Stimulated activated CD8-positive, alpha-beta memory T cell treated with anti-CD3 and anti-CD28 coated beads, Interleukin-2, amount 100 ng/mL, for 1 hour (primary cell): ENCODE measurements around the gene ADGRA1.

ENCODE experiments used
- DNase-seq, 2 donors: peaks; one replicate each; pipeline ENCODE4 v3.0.0-alpha.2; 2020; ENCODE audit warnings: low read depth in 2 of 2

The ADGRA1 gene

DNA sequence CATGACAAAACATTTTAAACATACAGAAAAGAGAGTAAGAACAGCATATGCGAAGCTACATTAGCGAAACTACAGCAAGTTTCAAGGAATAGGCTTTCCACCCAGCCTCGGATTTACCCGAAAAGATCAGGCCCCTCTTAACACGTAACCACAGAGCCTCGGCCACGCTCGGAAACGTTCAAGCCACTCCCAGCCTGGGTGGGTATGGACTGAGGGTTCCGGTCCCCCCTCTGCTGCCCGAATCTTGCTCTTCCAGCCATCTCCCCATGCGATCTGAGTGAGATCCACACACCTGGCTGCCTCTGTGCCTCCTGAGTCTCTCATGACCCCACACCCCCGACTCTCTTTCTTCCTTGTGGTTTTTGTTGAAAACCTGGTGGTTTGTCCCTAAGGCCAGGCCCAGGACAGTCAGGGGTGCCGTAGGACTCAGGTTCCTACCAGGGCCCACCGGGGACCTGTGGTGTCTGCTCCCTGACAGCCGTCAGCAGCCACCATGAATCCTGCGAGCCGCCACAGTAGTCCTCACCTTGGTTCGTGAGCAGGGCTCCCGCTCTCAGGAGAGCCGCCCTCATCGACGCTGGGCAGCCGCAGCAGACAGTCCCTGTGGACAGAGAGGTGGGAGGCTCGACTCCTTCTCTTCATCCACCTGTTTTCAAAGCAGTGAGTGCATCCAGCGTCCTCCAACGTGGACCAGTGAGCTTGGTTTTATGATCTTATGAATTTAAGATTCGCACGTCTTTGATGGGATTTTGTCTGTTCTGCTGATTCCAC is 90.8 kb downstream of the ADGRA1 start:
- no peak for DNase-seq

DNA sequence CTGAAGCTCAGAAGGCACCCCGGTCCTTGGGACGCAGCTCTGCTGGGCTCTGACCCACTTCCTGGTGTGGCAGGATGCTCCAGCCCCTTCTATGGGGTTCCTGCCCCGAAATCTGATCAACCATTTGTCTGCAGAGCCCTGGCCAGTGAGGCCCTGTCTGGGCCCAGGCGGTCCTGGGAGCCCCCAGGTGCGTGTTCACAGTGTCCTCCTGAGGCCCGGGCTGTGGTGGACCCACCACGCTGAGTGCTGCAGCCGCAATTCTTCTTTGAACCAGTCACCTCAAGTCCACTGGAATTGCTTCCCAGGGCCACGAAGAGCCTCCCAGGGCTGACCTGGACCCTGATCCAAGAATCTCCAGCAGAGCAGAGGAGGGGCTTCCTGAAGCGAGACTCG is 91.4 kb downstream of the ADGRA1 start:
- DNase-seq: no peak

DNA sequence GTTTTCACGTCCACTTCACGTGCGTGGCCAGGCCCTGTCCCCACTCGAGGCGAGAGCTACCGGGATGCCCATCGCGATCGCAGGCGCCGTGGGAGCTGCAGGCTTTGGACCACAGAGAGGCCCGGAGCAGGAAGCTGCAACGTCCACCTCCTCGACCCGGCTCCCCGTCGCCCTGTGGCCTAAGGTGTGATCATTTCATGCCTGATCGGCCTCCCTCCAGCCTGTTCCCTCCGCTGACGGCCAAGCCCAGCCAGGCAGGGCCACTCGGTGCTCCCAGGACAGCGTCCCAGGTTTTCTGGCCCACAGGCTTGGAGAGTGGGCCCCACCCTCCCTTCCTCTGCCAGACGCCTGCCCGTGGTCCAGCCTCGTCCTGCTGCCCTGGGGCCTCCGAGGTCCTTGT is 91.9 kb downstream of the ADGRA1 start:
- no peak for DNase-seq

DNA sequence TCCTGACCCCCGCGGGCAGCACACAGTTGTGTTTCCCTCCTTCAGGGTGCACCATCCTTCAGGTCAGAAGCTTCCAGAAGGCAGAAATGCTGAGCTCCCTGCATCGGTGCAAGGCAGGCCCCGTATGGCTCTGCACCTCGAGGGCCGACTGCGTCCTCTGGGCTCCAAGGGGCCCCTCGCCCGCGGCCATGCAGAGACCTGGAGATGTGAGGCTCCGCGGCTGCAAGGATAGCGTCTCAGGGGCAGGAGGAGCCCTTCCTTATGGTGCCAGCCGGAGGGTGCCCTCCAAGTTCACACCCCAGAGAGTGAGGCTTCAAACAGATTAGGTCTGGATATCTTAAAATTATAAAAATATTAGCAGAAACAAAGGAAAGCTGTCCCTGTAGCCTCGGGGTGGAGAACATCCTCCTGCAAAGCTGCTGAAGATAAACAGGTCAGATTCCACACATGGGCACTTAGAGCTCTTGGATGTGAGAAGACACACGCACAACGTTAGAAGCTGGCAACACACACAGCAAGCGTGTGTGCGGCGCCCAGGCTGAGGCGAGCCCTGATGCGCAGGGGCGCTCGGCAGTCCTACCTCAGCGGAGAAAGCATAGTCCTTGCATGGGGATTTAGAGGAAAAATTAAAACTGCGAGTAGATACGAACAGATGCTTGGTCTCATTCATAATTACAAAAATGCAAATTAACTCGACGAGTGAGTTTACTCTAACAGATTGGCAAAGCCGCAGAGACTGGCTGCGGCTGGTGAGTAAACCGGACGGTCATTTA is 92.7 kb downstream of the ADGRA1 start:
- no peak for DNase-seq

DNA sequence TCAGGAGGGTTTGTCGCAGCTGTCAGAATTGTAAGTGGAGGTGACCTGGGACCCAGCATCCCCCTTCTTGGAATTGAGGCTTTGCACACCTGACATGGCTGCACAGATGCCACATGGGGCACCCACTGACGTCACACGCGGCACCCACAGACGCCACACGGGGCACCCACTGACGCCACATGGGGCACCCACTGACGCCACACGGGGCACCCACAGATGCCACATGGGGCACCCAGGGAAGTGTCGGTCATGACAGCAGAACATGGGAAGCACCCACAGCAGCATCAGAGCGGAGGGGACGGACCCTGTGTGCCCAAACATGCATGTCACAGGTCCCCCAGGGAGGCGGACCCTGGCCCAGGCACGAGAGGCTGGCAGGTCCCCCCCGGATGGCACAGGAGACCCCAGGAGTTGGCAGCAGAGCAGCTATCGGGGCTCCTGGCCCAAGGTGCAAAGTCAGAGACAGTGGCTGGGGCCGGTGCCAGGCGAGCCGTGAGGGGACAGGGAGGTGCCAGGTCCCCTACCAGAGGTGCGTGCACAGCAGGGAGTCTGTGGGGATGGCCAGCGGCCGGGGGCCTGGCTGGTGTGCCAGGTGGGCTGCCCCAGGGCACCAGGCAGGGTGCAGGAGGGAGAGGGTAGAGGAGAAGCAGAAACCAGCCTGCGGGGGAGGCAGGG is 93.4 kb downstream of the ADGRA1 start:
- no peak for DNase-seq
